PFSK-1 (cell line): ENCODE measurements around the gene NOTUM.

Experiments
- POLR2AphosphoS5 ChIP-seq: IDR thresholded peaks from 2 replicates; pipeline ENCODE4 v1.6.1; 2012; ENCODE audit warnings: low read depth, mild to moderate bottlenecking, control low read depth, low read length, moderate library complexity
- REST ChIP-seq, 2 experiments: IDR thresholded peaks; 2 replicates each; pipeline versions ENCODE4 v1.6.1 to v1.8.0; 2011 to 2012; ENCODE audit warnings: low read depth in 2 of 2, low read length in 2 of 2, control low read depth in 1 of 2, inconsistent platforms in 1 of 2, mild to moderate bottlenecking in 1 of 2, moderate library complexity in 1 of 2; ENCODE audit not compliant: insufficient read depth in 1 of 2
- TAF1 ChIP-seq: IDR thresholded peaks from 2 replicates; pipeline ENCODE4 v1.6.1; 2012; ENCODE audit warnings: low read length, control low read depth, borderline replicate concordance; ENCODE audit not compliant: insufficient read depth

GRCh38 chr17:81941484-81942166 is 19.4 kb downstream of the NOTUM start:
- TF ChIP-seq REST (IDR thresholded peaks at IDR 0.05; ENCODE audit: insufficient read depth in 1 of 2, low read depth in 2 of 2, low read length in 2 of 2) = no peak
- TF ChIP-seq POLR2AphosphoS5 = no peak
- TF ChIP-seq TAF1 = no peak
